HepG2 (cell line): Measurements from ENCODE around the gene UBQLN4. TPM values are rescaled to one million over a fixed set of nuclear protein-coding genes. Genes with fewer than 3 reads are reported as not detected.
A peak's percentile ranks its signal among the peaks of the same experiment; 100 is the strongest.

Experiments
- ATF7-NPFF ChIP-seq: sonication (generic); formaldehyde crosslinking; IDR thresholded peaks from 2 replicates; pipeline ENCODE4 v1.8.1; 2023; ENCODE audit warnings: mild to moderate bottlenecking, low read depth, missing genetic modification reagents, moderate library complexity
- EP300 ChIP-seq, 3 experiments: sonication (generic) in 1 of 3; formaldehyde crosslinking in 1 of 3; IDR thresholded peaks; 2 replicates each; pipeline versions ENCODE4 v1.5.1 to v1.6.1; 2011 to 2020; ENCODE audit warnings: low read depth in 2 of 3, low read length in 2 of 3, borderline replicate concordance in 1 of 3, improper control_type of control experiment in 1 of 3, mild to moderate bottlenecking in 1 of 3, missing genetic modification reagents in 1 of 3, moderate library complexity in 1 of 3
- GATA4 ChIP-seq: sonication (generic); IDR thresholded peaks from 2 replicates; pipeline ENCODE4 v1.6.1; 2016; ENCODE audit warnings: antibody characterized with exemption, low read depth, borderline replicate concordance
- HES4 ChIP-seq: sonication (generic); formaldehyde crosslinking; IDR thresholded peaks from 2 replicates; pipeline ENCODE4 v1.9.0; 2021; ENCODE audit warnings: mild to moderate bottlenecking, missing genetic modification reagents, borderline replicate concordance
- PHF8 ChIP-seq: sonication (generic); formaldehyde crosslinking; IDR thresholded peaks from 2 replicates; pipeline ENCODE4 v1.5.0; 2020; ENCODE audit warnings: missing genetic modification reagents
- SIN3B ChIP-seq: fragments of 150-350 bp; IDR thresholded peaks from 2 replicates; pipeline ENCODE4 v1.6.1; 2014; ENCODE audit warnings: low read length
- YY1 ChIP-seq: IDR thresholded peaks from 2 replicates; pipeline ENCODE4 v1.6.1; 2011; ENCODE audit warnings: low read length, low read depth, moderate library complexity, mild to moderate bottlenecking; ENCODE audit not compliant: insufficient read depth, insufficient replicate concordance
- ZNF430 ChIP-seq: sonication (generic); formaldehyde crosslinking; IDR thresholded peaks from 2 replicates; pipeline ENCODE4 v1.9.0; 2021; ENCODE audit warnings: mild to moderate bottlenecking, missing genetic modification reagents
- ZNF598 ChIP-seq: sonication (generic); formaldehyde crosslinking; IDR thresholded peaks from 2 replicates; pipeline ENCODE4 v1.5.1; 2020; ENCODE audit warnings: mild to moderate bottlenecking, missing genetic modification reagents, borderline replicate concordance
- ZNF644 ChIP-seq: IDR thresholded peaks from 2 replicates; pipeline ENCODE4 v1.6.1; 2016; ENCODE audit warnings: low read depth
- ZNF737 ChIP-seq: sonication (generic); formaldehyde crosslinking; IDR thresholded peaks from 2 replicates; pipeline ENCODE4 v1.5.0; 2020; ENCODE audit warnings: missing genetic modification reagents, mild to moderate bottlenecking, borderline replicate concordance
- ZNF775 ChIP-seq: sonication (generic); formaldehyde crosslinking; IDR thresholded peaks from 2 replicates; pipeline ENCODE4 v1.4.0; 2020; ENCODE audit warnings: missing genetic modification reagents, mild to moderate bottlenecking, moderate library complexity, borderline replicate concordance
- ZNF841 ChIP-seq: sonication (generic); formaldehyde crosslinking; IDR thresholded peaks from 2 replicates; pipeline ENCODE4 v1.8.1; 2023; ENCODE audit warnings: missing genetic modification reagents, borderline replicate concordance
- ZSCAN30 ChIP-seq: sonication (generic); formaldehyde crosslinking; IDR thresholded peaks from 2 replicates; pipeline ENCODE4 v1.5.0; 2020; ENCODE audit warnings: mild to moderate bottlenecking, missing genetic modification reagents
- polyA plus RNA-seq, 8 experiments: library from polyadenylated mRNA; depleted of rRNA in 3 of 8; stranded (reverse) in 7 of 8; unstranded in 1 of 8; fragments of >200 nt; fragmentation: Illumina TruSeq in 4 of 8; extraction: Trizol in 4 of 8; gene quantifications; 2 replicates each; pipeline versions ENCODE4 v1.2.1 to v1.2.3, GENCODE V29; 2011 to 2016; ENCODE audit warnings: low read depth in 4 of 8, missing spikeins in 1 of 8, mixed read lengths in 1 of 8; ENCODE audit not compliant: insufficient read depth in 1 of 8
- total RNA-seq, 5 experiments: library from RNA; depleted of rRNA; stranded (reverse); fragments of >200 nt; fragmentation: Illumina TruSeq; extraction: Trizol; gene quantifications; 2 replicates each; pipeline ENCODE4 v1.2.3, GENCODE V29; 2016; ENCODE audit warnings: low read depth in 1 of 5
- TF ChIP-seq, protein P1 (sequence below): sonication (generic); formaldehyde crosslinking; IDR thresholded peaks from 2 replicates; pipeline ENCODE4 v1.8.1; 2023; ENCODE audit warnings: mild to moderate bottlenecking, missing genetic modification reagents
- TF ChIP-seq, protein P2 (sequence below): sonication (generic); formaldehyde crosslinking; IDR thresholded peaks from 2 replicates; pipeline ENCODE4 v1.5.0; 2020; ENCODE audit warnings: mild to moderate bottlenecking, missing genetic modification reagents
- TF ChIP-seq, protein P3 (sequence below): sonication (generic); formaldehyde crosslinking; IDR thresholded peaks from 2 replicates; pipeline ENCODE4 v1.4.0; 2020; ENCODE audit warnings: missing genetic modification reagents
- TF ChIP-seq, protein P4 (sequence below): sonication (generic); formaldehyde crosslinking; IDR thresholded peaks from 2 replicates; pipeline ENCODE4 v1.4.0; 2020; ENCODE audit warnings: missing genetic modification reagents, mild to moderate bottlenecking, borderline replicate concordance

Gene UBQLN4
- total and polyA plus RNA-seq, 2 of the 13 experiments (the other 11 are each of a cell fraction or from before 2014, with no cell fraction given) = 31.5 to 39.8 TPM

DNA sequence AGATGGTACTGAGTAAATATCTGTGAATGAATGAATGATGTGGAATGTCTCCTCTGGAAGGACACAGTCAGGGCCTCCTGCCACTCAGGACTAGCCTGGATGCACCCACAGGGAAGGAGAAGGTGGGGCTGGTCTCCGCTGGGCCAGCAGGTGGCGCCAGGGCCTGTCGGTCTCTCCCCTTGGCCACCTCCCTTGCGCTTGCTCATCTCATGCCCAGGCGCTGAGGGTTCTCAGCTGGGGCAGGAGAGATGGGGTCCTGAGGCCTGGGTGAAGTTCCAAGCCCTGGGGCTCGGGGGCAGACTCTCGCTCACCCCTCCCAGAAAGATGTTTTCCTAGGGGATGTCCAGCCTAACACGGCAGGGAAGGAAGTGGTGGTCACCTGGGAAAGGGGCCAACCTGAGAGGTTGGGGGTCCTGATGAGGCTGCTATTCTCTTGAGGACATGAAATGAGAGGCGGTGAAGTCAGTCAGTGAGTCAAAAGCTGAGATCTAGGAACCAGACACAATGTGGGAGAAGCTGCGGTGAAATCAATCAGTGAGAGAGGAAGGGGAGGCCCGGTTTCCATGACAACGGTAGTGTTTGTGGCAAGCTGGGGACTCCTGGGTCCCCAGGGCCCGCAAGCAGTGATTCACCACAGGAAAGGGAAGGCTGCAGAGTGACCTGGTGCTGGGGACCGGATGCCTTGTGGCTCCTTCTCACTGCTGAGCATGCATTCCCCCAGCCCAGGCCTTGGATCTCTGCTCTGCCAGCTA is 43.2 kb upstream of the UBQLN4 start (continued):
- TF ChIP-seq, protein P1, sequence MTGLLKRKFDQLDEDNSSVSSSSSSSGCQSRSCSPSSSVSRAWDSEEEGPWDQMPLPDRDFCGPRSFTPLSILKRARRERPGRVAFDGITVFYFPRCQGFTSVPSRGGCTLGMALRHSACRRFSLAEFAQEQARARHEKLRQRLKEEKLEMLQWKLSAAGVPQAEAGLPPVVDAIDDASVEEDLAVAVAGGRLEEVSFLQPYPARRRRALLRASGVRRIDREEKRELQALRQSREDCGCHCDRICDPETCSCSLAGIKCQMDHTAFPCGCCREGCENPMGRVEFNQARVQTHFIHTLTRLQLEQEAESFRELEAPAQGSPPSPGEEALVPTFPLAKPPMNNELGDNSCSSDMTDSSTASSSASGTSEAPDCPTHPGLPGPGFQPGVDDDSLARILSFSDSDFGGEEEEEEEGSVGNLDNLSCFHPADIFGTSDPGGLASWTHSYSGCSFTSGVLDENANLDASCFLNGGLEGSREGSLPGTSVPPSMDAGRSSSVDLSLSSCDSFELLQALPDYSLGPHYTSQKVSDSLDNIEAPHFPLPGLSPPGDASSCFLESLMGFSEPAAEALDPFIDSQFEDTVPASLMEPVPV (CRISPR knock-in tag) = no peak
- TF ChIP-seq, protein P2, sequence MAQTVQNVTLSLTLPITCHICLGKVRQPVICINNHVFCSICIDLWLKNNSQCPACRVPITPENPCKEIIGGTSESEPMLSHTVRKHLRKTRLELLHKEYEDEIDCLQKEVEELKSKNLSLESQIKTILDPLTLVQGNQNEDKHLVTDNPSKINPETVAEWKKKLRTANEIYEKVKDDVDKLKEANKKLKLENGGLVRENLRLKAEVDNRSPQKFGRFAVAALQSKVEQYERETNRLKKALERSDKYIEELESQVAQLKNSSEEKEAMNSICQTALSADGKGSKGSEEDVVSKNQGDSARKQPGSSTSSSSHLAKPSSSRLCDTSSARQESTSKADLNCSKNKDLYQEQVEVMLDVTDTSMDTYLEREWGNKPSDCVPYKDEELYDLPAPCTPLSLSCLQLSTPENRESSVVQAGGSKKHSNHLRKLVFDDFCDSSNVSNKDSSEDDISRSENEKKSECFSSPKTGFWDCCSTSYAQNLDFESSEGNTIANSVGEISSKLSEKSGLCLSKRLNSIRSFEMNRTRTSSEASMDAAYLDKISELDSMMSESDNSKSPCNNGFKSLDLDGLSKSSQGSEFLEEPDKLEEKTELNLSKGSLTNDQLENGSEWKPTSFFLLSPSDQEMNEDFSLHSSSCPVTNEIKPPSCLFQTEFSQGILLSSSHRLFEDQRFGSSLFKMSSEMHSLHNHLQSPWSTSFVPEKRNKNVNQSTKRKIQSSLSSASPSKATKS (CRISPR knock-in tag) = no peak
- TF ChIP-seq ZNF644 (CRISPR knock-in tag) = no peak
- TF ChIP-seq ZNF737 = no peak
- TF ChIP-seq ZSCAN30 (CRISPR knock-in tag) = no peak
- TF ChIP-seq GATA4 = no peak
- TF ChIP-seq, protein P3, sequence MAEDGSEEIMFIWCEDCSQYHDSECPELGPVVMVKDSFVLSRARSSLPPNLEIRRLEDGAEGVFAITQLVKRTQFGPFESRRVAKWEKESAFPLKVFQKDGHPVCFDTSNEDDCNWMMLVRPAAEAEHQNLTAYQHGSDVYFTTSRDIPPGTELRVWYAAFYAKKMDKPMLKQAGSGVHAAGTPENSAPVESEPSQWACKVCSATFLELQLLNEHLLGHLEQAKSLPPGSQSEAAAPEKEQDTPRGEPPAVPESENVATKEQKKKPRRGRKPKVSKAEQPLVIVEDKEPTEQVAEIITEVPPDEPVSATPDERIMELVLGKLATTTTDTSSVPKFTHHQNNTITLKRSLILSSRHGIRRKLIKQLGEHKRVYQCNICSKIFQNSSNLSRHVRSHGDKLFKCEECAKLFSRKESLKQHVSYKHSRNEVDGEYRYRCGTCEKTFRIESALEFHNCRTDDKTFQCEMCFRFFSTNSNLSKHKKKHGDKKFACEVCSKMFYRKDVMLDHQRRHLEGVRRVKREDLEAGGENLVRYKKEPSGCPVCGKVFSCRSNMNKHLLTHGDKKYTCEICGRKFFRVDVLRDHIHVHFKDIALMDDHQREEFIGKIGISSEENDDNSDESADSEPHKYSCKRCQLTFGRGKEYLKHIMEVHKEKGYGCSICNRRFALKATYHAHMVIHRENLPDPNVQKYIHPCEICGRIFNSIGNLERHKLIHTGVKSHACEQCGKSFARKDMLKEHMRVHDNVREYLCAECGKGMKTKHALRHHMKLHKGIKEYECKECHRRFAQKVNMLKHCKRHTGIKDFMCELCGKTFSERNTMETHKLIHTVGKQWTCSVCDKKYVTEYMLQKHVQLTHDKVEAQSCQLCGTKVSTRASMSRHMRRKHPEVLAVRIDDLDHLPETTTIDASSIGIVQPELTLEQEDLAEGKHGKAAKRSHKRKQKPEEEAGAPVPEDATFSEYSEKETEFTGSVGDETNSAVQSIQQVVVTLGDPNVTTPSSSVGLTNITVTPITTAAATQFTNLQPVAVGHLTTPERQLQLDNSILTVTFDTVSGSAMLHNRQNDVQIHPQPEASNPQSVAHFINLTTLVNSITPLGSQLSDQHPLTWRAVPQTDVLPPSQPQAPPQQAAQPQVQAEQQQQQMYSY (CRISPR knock-in tag) = no peak
- TF ChIP-seq, protein P4, sequence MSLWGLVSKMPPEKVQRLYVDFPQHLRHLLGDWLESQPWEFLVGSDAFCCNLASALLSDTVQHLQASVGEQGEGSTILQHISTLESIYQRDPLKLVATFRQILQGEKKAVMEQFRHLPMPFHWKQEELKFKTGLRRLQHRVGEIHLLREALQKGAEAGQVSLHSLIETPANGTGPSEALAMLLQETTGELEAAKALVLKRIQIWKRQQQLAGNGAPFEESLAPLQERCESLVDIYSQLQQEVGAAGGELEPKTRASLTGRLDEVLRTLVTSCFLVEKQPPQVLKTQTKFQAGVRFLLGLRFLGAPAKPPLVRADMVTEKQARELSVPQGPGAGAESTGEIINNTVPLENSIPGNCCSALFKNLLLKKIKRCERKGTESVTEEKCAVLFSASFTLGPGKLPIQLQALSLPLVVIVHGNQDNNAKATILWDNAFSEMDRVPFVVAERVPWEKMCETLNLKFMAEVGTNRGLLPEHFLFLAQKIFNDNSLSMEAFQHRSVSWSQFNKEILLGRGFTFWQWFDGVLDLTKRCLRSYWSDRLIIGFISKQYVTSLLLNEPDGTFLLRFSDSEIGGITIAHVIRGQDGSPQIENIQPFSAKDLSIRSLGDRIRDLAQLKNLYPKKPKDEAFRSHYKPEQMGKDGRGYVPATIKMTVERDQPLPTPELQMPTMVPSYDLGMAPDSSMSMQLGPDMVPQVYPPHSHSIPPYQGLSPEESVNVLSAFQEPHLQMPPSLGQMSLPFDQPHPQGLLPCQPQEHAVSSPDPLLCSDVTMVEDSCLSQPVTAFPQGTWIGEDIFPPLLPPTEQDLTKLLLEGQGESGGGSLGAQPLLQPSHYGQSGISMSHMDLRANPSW (CRISPR knock-in tag) = no peak
- 0 out of 2 replicates have a peak, but pooled peaks have one; percentile 58 for TF ChIP-seq ZNF598 (CRISPR knock-in tag)
- no peak for TF ChIP-seq ZNF841
- TF ChIP-seq EP300 (IDR thresholded peaks at IDR 0.05; ENCODE audit: low read depth in 2 of 2, low read length in 2 of 2) = 0 out of 4 replicates have a peak, but pooled peaks of 1 of the 2 experiments have one; percentile 44
- no peak for TF ChIP-seq EP300 (CRISPR knock-in tag; IDR thresholded peaks at IDR 0.05; ENCODE audit: borderline replicate concordance)
- no peak for TF ChIP-seq YY1
- no peak for TF ChIP-seq HES4 (CRISPR knock-in tag)
- TF ChIP-seq ATF7-NPFF (CRISPR knock-in tag) = no peak
- no peak for TF ChIP-seq ZNF775 (CRISPR knock-in tag)
- no peak for TF ChIP-seq ZNF430 (CRISPR knock-in tag)
- TF ChIP-seq SIN3B = no peak
- TF ChIP-seq PHF8 (CRISPR knock-in tag) = no peak
